Measurements from ENCODE around the gene IFITM5.
"Not testable (repeated sequence)": the region's sequence is repeated elsewhere in the genome, so short reads cannot be mapped to it uniquely, and the experiment has no call there.

Gene IFITM5

GRCh38 chr11:327581-327923 lies 28.2 kb upstream of the IFITM5 start:
- DNase-seq, result no peak

DNA sequence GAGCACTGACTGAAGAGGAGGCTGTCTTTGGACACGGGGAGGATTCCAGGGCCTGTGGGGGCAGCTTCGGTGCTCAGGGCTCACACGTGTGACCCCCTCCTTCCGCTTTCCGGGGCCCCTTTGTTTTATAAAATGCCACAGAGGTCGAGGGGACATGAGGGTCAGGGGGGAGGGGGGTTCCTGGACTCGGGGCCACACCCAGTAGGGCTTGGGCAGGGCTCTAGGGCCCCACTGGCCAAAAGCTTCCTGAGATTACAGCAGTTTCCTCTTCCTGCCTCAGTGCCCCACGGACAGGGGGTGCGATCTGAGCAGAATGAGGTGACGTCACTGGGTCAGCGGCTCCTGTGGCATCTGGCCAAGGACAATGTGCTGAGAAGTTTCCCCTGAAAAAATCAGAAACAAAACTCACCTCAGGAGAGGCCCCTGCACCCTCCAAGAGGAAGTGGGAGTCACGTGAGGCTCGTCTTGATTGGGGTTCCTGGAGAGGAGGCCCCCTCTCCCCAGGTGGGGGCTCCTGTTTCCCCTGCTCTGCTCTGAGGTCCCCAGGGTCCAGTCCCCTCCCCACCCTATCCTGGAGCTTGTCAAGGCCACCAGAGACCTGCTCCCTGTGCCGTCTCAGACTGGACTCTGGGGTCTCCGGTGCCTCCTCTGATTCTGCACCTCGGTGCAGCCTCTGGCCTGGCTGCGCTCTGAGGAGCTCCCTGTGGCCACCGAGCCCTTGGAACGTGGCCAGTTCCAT lies 27.7 kb upstream of the IFITM5 start:
- no peak for DNase-seq

DNA sequence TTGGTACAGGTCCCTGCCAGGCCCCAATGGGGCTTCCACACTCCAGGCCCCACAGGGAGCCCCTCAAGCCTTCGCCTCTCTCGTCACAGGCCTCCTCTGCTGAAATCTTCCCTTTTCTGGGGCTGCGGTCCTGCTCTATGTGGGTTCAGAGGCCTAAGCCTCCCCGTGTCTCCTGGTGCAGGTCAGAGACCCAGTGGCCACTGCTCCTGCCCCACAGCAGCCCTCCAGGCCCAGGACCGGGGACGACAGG lies 27.2 kb upstream of the IFITM5 start:
- no peak for DNase-seq

DNA sequence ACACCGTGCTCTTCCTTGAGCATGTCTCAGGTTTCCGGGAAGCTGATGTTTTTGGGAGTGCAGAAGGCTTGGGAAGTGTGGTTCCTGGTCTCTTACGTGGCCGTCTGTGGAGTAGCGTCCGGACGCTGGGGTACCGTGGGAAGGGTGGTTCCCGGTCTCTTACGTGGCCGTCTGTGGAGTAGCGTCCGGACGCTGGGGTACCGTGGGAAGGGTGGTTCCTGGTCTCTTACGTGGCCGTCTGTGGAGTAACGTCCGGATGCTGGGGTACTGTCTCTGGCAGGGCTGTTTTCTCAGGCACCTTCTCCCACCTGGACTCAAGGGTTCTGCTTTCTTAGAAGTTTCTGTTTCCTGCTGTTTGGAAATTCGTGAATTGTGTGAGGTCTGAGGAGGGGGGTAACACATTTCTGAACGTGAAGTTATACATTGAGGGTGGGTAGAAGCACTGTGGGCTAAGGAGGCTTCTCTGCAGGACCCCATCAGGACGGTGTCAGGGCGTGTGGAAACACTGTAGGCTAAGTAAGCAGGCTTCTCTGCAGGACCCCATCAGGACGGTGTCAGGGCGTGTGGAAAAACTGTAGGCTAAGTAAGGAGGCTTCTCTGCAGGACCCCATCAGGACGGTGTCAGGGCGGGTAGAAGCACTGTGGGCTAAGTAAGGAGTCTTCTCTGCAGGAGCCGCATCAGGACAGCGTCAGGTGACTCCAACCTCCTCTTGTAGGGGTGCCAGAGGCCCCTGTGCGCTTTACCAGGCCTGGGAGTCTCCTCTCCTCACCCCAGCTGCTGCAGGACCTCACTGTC lies 26.7 kb upstream of the IFITM5 start:
- no peak for DNase-seq

GRCh38 chr11:324593-325517 lies 25.5 kb upstream of the IFITM5 start:
- not testable (repeated sequence) for DNase-seq

- no peak for DNase-seq
Observed at GRCh38 chr11:324156-324555, 24.8 kb upstream of the IFITM5 start.

GRCh38 chr11:319888-320273 lies 20.6 kb upstream of the IFITM5 start:
- DNase-seq, result not testable (repeated sequence)

- not testable (repeated sequence) for DNase-seq
Observed at GRCh38 chr11:319121-319887, 20.0 kb upstream of the IFITM5 start.

GRCh38 chr11:318405-319120 lies 19.2 kb upstream of the IFITM5 start:
- not testable (repeated sequence) for DNase-seq

DNA sequence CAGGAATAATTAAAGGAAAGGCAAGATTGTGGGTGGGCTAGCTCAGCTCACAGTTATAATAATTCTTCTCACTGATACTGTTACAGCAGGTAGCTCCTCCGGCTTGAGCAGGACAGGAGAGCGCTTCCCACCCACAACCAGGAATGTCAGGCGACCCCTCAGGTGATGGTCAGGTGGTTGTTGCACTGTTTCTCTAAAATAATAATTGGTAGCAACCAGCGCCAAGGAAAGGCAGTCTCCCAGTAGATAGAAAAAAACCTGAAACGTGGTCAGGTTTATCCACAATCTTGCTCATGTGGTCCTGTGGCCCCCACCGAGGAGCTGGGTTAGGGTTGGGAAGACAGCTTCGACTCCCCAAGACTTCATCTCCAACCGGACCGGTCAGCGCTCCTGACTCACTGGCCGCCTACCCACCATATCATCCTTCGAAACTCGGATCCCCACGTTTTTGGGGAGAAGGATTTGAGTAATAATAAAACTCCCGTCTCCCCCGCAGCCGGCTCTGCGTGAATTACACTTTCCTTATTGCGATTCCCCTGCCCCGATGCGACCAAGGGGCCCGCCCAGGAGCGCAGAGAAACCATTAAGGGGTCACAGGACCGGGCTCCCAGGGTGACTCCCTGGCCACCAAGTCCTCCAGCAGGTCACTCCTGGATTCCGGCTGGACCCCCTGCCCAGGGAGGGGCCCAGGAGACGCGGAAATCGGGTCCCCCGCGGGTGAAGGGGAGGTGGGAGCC lies 18.5 kb upstream of the IFITM5 start:
- not testable (repeated sequence) for DNase-seq

DNA sequence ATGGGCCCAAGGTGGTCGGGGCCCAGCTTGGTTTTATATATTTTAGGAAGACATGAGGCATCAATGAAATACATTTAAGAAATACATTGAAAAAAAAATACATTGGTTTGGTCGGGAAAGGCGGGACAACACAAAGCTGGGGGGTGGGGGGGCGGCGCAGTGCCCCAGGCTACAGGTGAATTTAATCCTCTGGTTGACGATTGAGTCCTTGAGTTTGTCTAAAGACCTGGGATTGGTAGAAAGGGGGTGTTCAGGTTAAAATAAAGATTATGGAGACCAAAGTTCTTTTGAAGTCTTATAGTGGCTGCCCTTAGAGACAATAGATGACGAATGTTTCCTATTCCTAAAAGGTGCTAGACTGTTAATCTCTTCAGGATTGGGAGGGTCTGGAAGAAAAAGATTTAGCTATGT lies 17.6 kb upstream of the IFITM5 start:
- no peak for DNase-seq

- DNase-seq, result no peak
Observed at GRCh38 chr11:316031-316701, 16.8 kb upstream of the IFITM5 start.

- no peak for DNase-seq
Observed at GRCh38 chr11:315516-315994, 16.2 kb upstream of the IFITM5 start.

DNA sequence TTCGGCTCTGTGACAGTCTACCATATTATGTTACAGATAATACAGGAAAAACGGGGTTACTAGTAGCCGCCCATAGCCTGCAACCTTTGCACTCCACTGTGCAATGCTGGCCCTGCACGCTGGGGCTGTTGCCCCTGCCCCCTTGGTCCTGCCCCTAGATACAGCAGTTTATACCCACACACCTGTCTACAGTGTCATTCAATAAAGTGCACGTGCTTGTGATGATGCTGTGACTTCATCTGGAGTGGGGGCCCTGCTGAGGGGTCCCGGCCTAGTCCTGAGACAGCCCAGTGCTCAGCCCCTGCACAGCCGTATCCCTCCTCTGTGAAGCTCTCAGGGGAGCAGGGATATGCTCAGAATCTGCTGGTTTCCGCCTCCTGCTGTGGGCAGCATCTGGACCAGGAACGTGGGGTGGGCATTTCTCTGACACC lies 15.7 kb upstream of the IFITM5 start:
- DNase-seq, result no peak

DNA sequence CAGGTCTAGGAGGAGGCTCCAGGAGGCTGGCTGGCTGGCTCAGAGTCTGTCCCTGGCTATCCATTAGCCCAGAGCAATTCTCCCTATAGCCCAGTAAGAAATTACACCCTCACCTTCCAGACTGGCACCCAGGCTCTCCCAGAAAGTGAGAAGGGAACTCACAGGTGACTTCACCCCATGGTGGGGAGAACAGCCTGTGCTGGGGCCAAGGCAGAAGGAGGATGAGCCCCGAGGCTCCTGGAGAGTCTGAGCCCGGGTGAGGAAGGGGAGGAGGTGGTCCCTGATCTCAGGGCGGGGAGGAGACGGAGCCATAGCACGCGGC lies 15.2 kb upstream of the IFITM5 start:
- DNase-seq, result not testable (repeated sequence)

DNA sequence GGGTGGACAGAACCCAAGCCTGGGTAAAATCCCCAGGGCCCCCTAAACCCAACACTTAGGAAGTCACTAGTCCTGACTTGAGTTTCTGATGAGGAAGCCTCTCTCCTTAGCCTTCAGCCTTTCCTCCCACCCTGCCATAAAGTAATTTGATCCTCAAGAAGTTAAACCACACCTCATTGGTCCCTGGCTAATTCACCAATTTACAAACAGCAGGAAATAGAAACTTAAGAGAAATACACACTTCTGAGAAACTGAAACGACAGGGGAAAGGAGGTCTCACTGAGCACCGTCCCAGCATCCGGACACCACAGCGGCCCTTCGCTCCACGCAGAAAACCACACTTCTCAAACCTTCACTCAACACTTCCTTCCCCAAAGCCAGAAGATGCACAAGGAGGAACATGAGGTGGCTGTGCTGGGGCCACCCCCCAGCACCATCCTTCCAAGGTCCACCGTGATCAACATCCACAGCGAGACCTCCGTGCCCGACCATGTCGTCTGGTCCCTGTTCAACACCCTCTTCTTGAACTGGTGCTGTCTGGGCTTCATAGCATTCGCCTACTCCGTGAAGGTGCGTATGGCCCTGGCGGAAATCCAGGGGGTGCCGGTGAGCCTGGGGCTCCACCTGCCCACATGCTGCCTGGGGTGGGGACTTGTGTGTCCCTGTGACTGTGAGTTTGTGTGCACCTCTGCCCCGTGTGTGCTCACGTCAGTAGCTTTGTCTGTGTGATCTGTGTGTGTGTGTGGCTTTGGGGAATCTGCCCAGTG lies 14.6 kb upstream of the IFITM5 start, which contains the start of gene IFITM1:
IFITM1 (plus strand) TSS at position 254 of the 767 bp plus-strand sequence; CDS start at position 385, 131 bp downstream.
- no peak for DNase-seq

DNA sequence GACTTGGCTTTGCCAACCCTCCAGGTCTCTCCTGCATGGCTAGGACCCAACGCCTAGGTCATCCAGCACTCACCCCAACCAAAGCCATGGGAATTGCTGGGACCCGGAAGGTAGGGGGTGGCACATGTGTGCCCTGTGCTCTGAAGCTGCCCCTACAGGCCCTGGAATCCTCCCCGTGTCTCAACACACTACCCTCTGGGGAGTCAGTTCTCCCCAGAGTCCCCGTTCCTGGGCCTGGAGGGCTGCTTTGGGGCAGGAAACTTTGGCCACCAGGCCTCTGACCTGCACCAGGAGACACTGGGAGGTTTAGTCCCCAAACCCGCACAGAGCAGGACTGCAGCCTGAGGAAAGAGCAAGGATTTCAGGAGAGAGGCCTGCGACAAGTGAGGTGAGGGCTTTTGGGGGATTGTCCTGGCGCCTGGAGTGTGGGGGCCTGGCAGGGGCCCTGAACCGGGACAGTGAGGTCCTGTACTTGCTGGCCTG lies 14.0 kb upstream of the IFITM5 start:
- no peak for DNase-seq

DNA sequence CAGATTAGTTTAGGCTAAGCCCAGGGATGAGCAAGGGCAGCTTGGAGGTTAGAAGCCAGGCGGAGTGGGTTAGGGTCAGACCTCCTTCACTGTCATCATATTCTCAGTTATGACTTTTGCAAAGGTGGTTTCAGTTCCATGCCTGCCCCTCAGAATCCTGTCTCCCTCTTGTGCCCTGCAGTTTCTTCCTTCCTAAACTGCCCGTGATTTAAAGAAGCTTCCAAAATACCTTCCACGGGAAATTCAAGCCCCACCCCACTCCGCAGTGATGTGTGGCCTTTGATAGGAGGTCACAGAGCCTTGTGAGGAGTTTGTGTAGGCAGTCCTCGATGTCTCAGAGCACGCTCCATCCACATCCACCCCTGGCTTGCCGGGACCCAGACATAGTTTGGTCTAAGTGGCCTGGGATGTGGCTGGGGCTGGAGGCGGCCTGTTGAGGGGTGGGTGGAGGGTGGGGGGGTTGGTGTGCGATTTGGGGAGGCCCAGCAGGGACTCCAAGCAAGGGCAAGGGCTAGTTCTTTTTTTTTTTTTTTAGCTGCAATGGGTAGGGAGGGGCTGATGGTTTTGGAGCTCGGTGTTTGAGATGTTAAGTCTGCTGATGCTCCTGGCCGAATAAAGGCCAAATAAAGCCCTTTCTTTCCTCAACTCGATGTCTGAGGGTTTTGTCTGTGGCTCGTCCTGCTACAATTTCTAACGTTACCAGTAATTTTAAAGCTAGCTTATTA lies 12.9 kb upstream of the IFITM5 start:
- no peak for DNase-seq

All from NCI-H2171 (cell line).